C4-2B (cell line): Measurements from ENCODE around the gene SUFU.

ENCODE experiments used
- ZFX ChIP-seq: fragments of 450-650 bp; IDR thresholded peaks from 2 replicates; pipeline ENCODE4 v1.6.1; 2017
- TF ChIP-seq, protein P1 (sequence below): fragments of 450-650 bp; conservative IDR thresholded peaks from 2 replicates; pipeline ENCODE4 v1.5.1; 2017; ENCODE audit warnings: mild to moderate bottlenecking

GRCh38 chr10:102524746-102525145 is 21.0 kb downstream of the SUFU start:
- TF ChIP-seq, protein P1, sequence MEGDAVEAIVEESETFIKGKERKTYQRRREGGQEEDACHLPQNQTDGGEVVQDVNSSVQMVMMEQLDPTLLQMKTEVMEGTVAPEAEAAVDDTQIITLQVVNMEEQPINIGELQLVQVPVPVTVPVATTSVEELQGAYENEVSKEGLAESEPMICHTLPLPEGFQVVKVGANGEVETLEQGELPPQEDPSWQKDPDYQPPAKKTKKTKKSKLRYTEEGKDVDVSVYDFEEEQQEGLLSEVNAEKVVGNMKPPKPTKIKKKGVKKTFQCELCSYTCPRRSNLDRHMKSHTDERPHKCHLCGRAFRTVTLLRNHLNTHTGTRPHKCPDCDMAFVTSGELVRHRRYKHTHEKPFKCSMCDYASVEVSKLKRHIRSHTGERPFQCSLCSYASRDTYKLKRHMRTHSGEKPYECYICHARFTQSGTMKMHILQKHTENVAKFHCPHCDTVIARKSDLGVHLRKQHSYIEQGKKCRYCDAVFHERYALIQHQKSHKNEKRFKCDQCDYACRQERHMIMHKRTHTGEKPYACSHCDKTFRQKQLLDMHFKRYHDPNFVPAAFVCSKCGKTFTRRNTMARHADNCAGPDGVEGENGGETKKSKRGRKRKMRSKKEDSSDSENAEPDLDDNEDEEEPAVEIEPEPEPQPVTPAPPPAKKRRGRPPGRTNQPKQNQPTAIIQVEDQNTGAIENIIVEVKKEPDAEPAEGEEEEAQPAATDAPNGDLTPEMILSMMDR: no peak
- no peak for TF ChIP-seq ZFX
